Colonic mucosa (tissue), 4 donors: ENCODE data around the gene CUTC. TPM values are rescaled to one million over a fixed set of nuclear protein-coding genes. Genes with fewer than 3 reads are reported as not detected.

Experiments used
- DNase-seq: peaks from one replicate; pipeline ENCODE4 v3.0.0-alpha.2; 2020
- H3K27ac ChIP-seq: fragments of 200-600 bp; one replicate; pipeline ENCODE4 v1.8.0; 2021
- H3K27me3 ChIP-seq: fragments of 200-600 bp; one replicate; pipeline ENCODE4 v1.8.0; 2021
- H3K36me3 ChIP-seq: fragments of 200-600 bp; one replicate; pipeline ENCODE4 v1.8.0; 2021
- H3K4me1 ChIP-seq: fragments of 200-600 bp; one replicate; pipeline ENCODE4 v1.8.0; 2021; ENCODE audit warnings: mild to moderate bottlenecking
- H3K4me3 ChIP-seq: fragments of 200-600 bp; one replicate; pipeline ENCODE4 v1.8.0; 2021
- H3K9ac ChIP-seq, 2 donors: one replicate each; pipeline ENCODE4 v1.7.0; 2013; ENCODE audit warnings: control low read depth in 2 of 2, low read depth in 2 of 2, low read length in 2 of 2
- H3K9me3 ChIP-seq: fragments of 200-600 bp; one replicate; pipeline ENCODE4 v1.8.0; 2021
- CTCF ChIP-seq: fragments of 200-600 bp; IDR thresholded peaks from one replicate; pipeline ENCODE4 v1.8.0; 2022; ENCODE audit warnings: antibody characterized with exemption, mild to moderate bottlenecking
- intact Hi-C: fragments of 100-400 bp; cut with DNase I; formaldehyde crosslinking; loops from one replicate; pipeline ENCODE4 v1.14.1; 2022
- total RNA-seq, 2 donors: library from RNA; stranded (reverse); fragmentation: NEBNext Ultra II Directional in 1 of 2; extraction: Animal tissue kit (Norgen Biotek cat#: 25700) in 1 of 2; gene quantifications; one replicate each; pipeline ENCODE4 v1.2.1, GENCODE V29; 2021
- donor health status: healthy.
- donor health status: DM: no; HTN: no; CAD: no.
- donor health status: DM: no; HTN: no; CAD: no.

The CUTC gene
- total RNA-seq, 2 donors from 2014 or later: 11.2 to 15.6 TPM

DNA sequence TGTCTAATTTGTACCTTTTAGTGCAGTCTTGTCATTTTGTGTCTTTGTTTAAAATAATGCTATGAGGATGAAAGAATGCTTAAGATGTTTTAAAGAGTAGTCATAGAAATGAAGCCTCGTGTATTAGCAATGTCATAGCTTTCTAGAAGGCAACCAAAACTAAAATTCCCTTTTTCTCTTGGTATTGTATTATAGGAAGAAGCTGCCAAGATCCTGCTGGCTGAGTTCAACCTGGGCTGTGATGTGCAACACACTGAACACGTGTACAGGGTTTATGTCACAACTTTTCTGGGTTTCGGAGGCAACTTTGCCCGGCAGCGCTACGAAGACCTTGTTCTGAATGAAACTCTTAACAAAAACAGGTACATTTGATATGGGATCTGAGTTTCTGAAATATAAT is 36.3 kb upstream of the CUTC start:
- intact Hi-C loops: loop anchor here (5.0 kb wide), 1 partner anchor 138 kb away; no protein-coding TSS in a partner anchor
- H3K36me3 ChIP-seq: peaks cover 6% of the 10 kb centered on the region
- TF ChIP-seq CTCF: no peak

DNA sequence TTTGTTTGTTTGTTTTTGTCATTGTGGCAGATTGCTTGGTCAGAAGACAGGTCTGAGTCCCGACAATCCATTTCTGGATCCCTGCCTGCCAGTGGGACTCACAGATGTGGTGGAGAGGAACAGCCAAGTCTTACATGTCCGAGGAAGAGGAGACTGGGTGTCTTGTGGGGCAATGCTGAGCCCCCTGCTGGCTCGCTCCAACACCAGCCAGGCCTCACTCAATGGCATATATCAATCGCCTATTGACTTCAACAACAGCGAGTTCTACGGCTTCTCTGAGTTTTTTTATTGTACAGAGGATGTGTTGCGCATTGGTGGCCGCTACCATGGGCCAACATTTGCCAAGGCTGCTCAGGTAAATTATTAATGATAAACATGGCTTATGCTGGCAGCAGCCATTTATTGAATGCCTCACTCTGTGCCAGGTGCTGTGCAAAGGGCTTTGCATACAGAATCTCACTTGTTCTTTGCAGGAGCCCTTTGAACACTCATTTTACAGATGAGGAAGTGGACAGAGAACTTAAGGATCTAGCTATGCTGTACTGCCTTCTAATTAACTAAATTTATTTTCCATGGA is 33.4 kb upstream of the CUTC start:
- TF ChIP-seq CTCF: no peak
- Histone ChIP-seq H3K9me3 (no peaks in the 10 kb centered on the region), H3K4me3 (no peak overlapping the region), H3K9ac (no peak overlapping the region), H3K36me3 (peaks cover 6% of the 10 kb centered on the region), H3K4me1 (no peaks in the 10 kb centered on the region), H3K27me3 (no peaks in the 10 kb centered on the region), H3K27ac (no peak overlapping the region)
- intact Hi-C loops: loop anchor here (5.0 kb wide), 1 partner anchor 141 kb away; no protein-coding TSS in a partner anchor
- no peak for DNase-seq

More for the DNA sequence above, 36.3 kb upstream of the CUTC start:
- H3K9me3 ChIP-seq: no peaks in the 10 kb centered on the region
- H3K9ac ChIP-seq: no peak overlapping the region
- H3K4me1 ChIP-seq: no peaks in the 10 kb centered on the region
- no peak for DNase-seq
- no peak overlapping the region for H3K27ac ChIP-seq
- no peak overlapping the region for H3K4me3 ChIP-seq
- no peaks in the 10 kb centered on the region for H3K27me3 ChIP-seq

DNA sequence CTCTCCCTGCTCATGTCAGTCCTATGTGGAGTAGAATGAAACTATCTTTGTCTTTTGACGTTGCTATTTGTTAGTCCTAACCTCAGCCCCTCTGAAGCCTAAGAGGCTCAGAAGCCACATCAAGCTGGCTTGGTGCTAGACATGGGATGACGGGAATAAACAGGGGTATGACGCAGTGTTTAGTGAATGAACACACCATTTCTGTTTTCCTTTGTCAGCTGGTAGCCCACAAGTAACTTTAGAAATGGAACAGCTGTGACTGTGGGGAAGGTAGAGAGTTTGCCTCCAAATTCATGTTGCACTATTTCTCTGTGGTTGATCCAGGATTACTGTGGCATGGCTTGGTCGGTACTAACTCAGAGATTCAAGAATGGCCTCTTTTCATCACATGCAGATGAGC is 31.4 kb upstream of the CUTC start:
- Histone ChIP-seq H3K9ac (no peak overlapping the region), H3K27ac (no peak overlapping the region), H3K27me3 (no peaks in the 10 kb centered on the region), H3K9me3 (no peaks in the 10 kb centered on the region), H3K36me3 (peaks cover 16% of the 10 kb centered on the region), H3K4me3 (no peak overlapping the region), H3K4me1 (no peaks in the 10 kb centered on the region)
- DNase-seq: no peak
- no peak for TF ChIP-seq CTCF
- intact Hi-C loops: no loop called here

GRCh38 chr10:99708428-99709012 is 23.5 kb upstream of the CUTC start:
- Histone ChIP-seq H3K27ac (peak overlapping the region; percentile 8), H3K27me3 (no peaks in the 10 kb centered on the region), H3K9me3 (no peaks in the 10 kb centered on the region), H3K4me3 (no peak overlapping the region), H3K36me3 (peaks cover 10% of the 10 kb centered on the region), H3K4me1 (no peaks in the 10 kb centered on the region), H3K9ac (no peak overlapping the region)
- TF ChIP-seq CTCF: no peak
- DNase-seq: no peak
- intact Hi-C loops: no loop called here

DNA sequence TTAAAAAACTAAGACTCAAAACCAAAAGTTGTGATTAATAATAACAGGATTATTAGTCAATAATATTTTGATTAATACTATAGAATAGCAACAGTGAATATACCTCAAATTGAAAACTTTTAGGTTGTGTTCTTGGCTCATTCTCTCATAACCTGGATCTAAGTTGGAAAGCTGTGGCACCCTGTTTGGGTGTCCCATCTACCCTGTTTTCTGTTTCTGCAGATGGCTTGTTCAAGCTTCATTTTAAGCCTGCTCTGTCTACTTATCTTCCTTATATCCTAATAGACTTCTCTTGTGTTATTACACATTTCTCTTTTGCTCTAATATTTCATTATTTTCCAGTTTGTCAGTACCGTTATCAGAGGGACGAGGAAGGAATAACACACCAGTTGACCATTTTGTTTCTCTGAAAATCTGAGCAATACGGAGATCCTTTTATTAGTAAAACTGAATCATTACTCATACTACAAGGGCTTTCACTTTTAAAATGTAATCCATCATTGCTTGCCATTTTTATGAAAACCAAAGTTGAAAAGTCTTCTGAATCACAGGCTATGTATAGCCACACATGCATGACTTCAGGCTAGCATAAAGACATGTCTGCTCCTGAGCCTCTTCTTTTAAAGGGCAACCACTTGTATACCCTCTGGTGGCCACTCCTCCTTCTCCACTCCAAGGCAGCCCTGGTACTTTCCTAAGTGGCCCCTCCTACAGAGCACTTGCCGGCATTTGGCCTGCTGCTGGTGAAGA is 22.4 kb upstream of the CUTC start:
- Histone ChIP-seq H3K36me3 (peaks cover 7% of the 10 kb centered on the region), H3K9ac (no peak overlapping the region), H3K27me3 (no peaks in the 10 kb centered on the region), H3K9me3 (no peaks in the 10 kb centered on the region), H3K4me1 (no peaks in the 10 kb centered on the region), H3K4me3 (no peak overlapping the region), H3K27ac (peak overlapping the region; percentile 8)
- no peak for DNase-seq
- TF ChIP-seq CTCF: no peak
- intact Hi-C loops: no loop called here
